Smooth muscle cell (in vitro differentiated cells): ENCODE measurements around the gene FNDC11. TPM values are rescaled to one million over a fixed set of nuclear protein-coding genes. Genes with fewer than 3 reads are reported as not detected.

ENCODE experiments used
- DNase-seq: peaks from one replicate; lab custom pipeline; 2025; ENCODE audit not compliant: unreplicated experiment; lab: John Stamatoyannopoulos, UW
- H2AFZ ChIP-seq: fragments of 200-600 bp; sonication (generic); 2 replicates; pipeline ENCODE4 v1.6.0; 2016; ENCODE audit warnings: antibody characterized with exemption, low read depth, mild to moderate bottlenecking
- H3F3A ChIP-seq: fragments of 200-600 bp; sonication (generic); 2 replicates; pipeline ENCODE4 v1.6.0; 2017; ENCODE audit warnings: antibody characterized with exemption, low read depth
- H3K27ac ChIP-seq: fragments of 200-600 bp; sonication (generic); 2 replicates; pipeline ENCODE4 v1.5.1; 2016; ENCODE audit warnings: low read depth, mild to moderate bottlenecking
- H3K27me3 ChIP-seq: fragments of 200-600 bp; sonication (generic); 2 replicates; pipeline ENCODE4 v1.6.1; 2016; ENCODE audit warnings: low read depth, mild to moderate bottlenecking
- H3K36me3 ChIP-seq: fragments of 200-600 bp; sonication (generic); 2 replicates; pipeline ENCODE4 v1.5.1; 2016; ENCODE audit warnings: low read depth
- H3K4me1 ChIP-seq: fragments of 200-600 bp; sonication (generic); 2 replicates; pipeline ENCODE4 v1.5.1; 2016; ENCODE audit warnings: low read depth
- H3K4me2 ChIP-seq: fragments of 200-600 bp; sonication (generic); 2 replicates; pipeline ENCODE4 v1.6.0; 2016; ENCODE audit warnings: mild to moderate bottlenecking
- H3K4me3 ChIP-seq: fragments of 200-600 bp; sonication (generic); 2 replicates; pipeline ENCODE4 v1.5.1; 2016; ENCODE audit warnings: mild to moderate bottlenecking
- H3K79me2 ChIP-seq: fragments of 200-600 bp; sonication (generic); 2 replicates; pipeline ENCODE4 v1.6.0; 2016; ENCODE audit warnings: low read depth, mild to moderate bottlenecking
- H3K9ac ChIP-seq: fragments of 200-600 bp; sonication (generic); 2 replicates; pipeline ENCODE4 v1.6.0; 2016; ENCODE audit warnings: low read depth
- H3K9me3 ChIP-seq: fragments of 200-600 bp; sonication (generic); replicated peaks from 2 replicates; pipeline ENCODE4 v1.5.1; 2016; ENCODE audit warnings: low read depth
- H4K20me1 ChIP-seq: fragments of 200-600 bp; sonication (generic); 2 replicates; pipeline ENCODE4 v1.6.0; 2016; ENCODE audit warnings: low read depth
- CTCF ChIP-seq: fragments of 200-600 bp; sonication (generic); IDR thresholded peaks from 2 replicates; pipeline ENCODE4 v1.5.1; 2017; ENCODE audit warnings: borderline replicate concordance, mild to moderate bottlenecking, antibody characterized with exemption; ENCODE audit not compliant: insufficient read depth, poor library complexity, severe bottlenecking
- whole genome bisulfite sequencing: methylation state at CpG from one replicate; pipeline ENCODE4 v1.1.7; 2016; ENCODE audit warnings: low lambda C conversion rate; 5-methylcytosine and 5-hydroxymethylcytosine counted together
- polyA plus RNA-seq: library from polyadenylated mRNA; unstranded; fragments of >200 nt; fragmentation: Nextera tagmentation; extraction: Ambion mirVana; gene quantifications from 2 replicates; pipeline ENCODE4 v1.2.1, GENCODE V29; 2016
- total RNA-seq: library from RNA; depleted of rRNA; stranded (reverse); fragments of >200 nt; gene quantifications from 2 replicates; pipeline ENCODE4 v1.2.3, GENCODE V29; 2014

FNDC11 gene
- total and polyA plus RNA-seq, 2 experiments from 2014 or later, result 0.72 to 3.6 TPM

- Histone ChIP-seq H3K36me3 (no peaks in the 10 kb centered on the region), H3F3A (no peaks in the 10 kb centered on the region), H3K4me2 (no peak overlapping the region), H3K27me3 (no peaks in the 10 kb centered on the region), H4K20me1 (no peaks in the 10 kb centered on the region), H3K27ac (no peak overlapping the region), H3K4me1 (peaks cover 4% of the 10 kb centered on the region), H3K79me2 (no peaks in the 10 kb centered on the region), H3K9ac (no peak overlapping the region), H2AFZ (no peak overlapping the region), H3K4me3 (no peak overlapping the region), H3K9me3 (no peaks in the 10 kb centered on the region)
- 96% methylated on average over 41 of the region's 48 CpGs for WGBS
- DNase-seq, result no peak
- TF ChIP-seq CTCF, result no peak
These were observed 18.3 kb downstream of the FNDC11 start for GRCh38 chr20:63572071-63572787.

- Histone ChIP-seq H2AFZ (no peak overlapping the region), H3K27ac (no peak overlapping the region)
- 92% methylated on average over 34 of the region's 34 CpGs for WGBS
These were observed 19.1 kb downstream of the FNDC11 start for GRCh38 chr20:63572788-63573646.

GRCh38 chr20:63573647-63574131, 19.7 kb downstream of the FNDC11 start:
- H3K9me3 ChIP-seq, result no peaks in the 10 kb centered on the region
- H3F3A ChIP-seq, result no peaks in the 10 kb centered on the region
- H3K4me2 ChIP-seq, result peak overlapping the region; percentile 99
- WGBS, result 12% methylated on average over 16 of the region's 24 CpGs
- H3K79me2 ChIP-seq, result no peaks in the 10 kb centered on the region
- no peaks in the 10 kb centered on the region for H3K27me3 ChIP-seq
- H3K4me3 ChIP-seq, result peak overlapping the region; percentile 83
- no peak for TF ChIP-seq CTCF
- H3K9ac ChIP-seq, result peak overlapping the region; percentile 91
- DNase-seq, result no peak
- peaks cover 4% of the 10 kb centered on the region for H3K4me1 ChIP-seq
- H2AFZ ChIP-seq, result no peak overlapping the region
- H3K27ac ChIP-seq, result no peak overlapping the region
- no peaks in the 10 kb centered on the region for H3K36me3 ChIP-seq
- H4K20me1 ChIP-seq, result no peaks in the 10 kb centered on the region

More at GRCh38 chr20:63572788-63573646, 19.1 kb downstream of the FNDC11 start:
- H3K9me3 ChIP-seq, result no peaks in the 10 kb centered on the region
- peak overlapping the region; percentile 91 for H3K9ac ChIP-seq
- no peaks in the 10 kb centered on the region for H3K79me2 ChIP-seq
- DNase-seq, result no peak
- no peaks in the 10 kb centered on the region for H4K20me1 ChIP-seq
- H3K4me3 ChIP-seq, result peak overlapping the region; percentile 83
- no peaks in the 10 kb centered on the region for H3K27me3 ChIP-seq
- no peak for TF ChIP-seq CTCF
- no peaks in the 10 kb centered on the region for H3K36me3 ChIP-seq
- H3K4me1 ChIP-seq, result peaks cover 4% of the 10 kb centered on the region
- no peaks in the 10 kb centered on the region for H3F3A ChIP-seq
- peak overlapping the region; percentile 99 for H3K4me2 ChIP-seq
